H9 (cell line): ENCODE measurements around the gene COL8A1. TPM values are rescaled to one million over a fixed set of nuclear protein-coding genes. Genes with fewer than 3 reads are reported as not detected.

ENCODE experiments used
- DNase-seq: peaks from one replicate; pipeline ENCODE4 v3.0.0-alpha.2; 2017
- H2AFZ ChIP-seq: one replicate; pipeline ENCODE4 v1.6.1; 2013; ENCODE audit warnings: mild to moderate bottlenecking, low read length, control low read depth, moderate library complexity
- H2AK5ac ChIP-seq: 2 replicates; pipeline ENCODE4 v1.6.1; 2013; ENCODE audit warnings: low read length, control low read depth, mixed read lengths; ENCODE audit not compliant: insufficient read length
- H2BK120ac ChIP-seq: one replicate; pipeline ENCODE4 v1.6.1; 2013; ENCODE audit warnings: low read depth, mild to moderate bottlenecking, low read length, control low read depth, inconsistent platforms; ENCODE audit not compliant: poor library complexity, severe bottlenecking
- H2BK12ac ChIP-seq: 2 replicates; pipeline ENCODE4 v1.6.1; 2013; ENCODE audit warnings: low read length, control low read depth, mixed read lengths, low read depth; ENCODE audit not compliant: insufficient read length
- H2BK15ac ChIP-seq: 2 replicates; pipeline ENCODE4 v1.6.1; 2013; ENCODE audit warnings: low read depth, low read length, control low read depth
- H2BK20ac ChIP-seq: one replicate; pipeline ENCODE4 v1.6.1; 2013; ENCODE audit warnings: low read depth, mild to moderate bottlenecking, low read length, control low read depth, inconsistent platforms; ENCODE audit not compliant: poor library complexity, severe bottlenecking
- H2BK5ac ChIP-seq: 2 replicates; pipeline ENCODE4 v1.6.1; 2013; ENCODE audit warnings: low read length, control low read depth, mixed read lengths; ENCODE audit not compliant: insufficient read length
- H3K14ac ChIP-seq: 2 replicates; pipeline ENCODE4 v1.6.1; 2013; ENCODE audit warnings: low read length, control low read depth; ENCODE audit not compliant: insufficient read depth
- H3K18ac ChIP-seq: 2 replicates; pipeline ENCODE4 v1.6.1; 2013; ENCODE audit warnings: low read depth, mild to moderate bottlenecking, mixed read lengths, low read length, control low read depth; ENCODE audit not compliant: insufficient read length
- H3K23ac ChIP-seq: 2 replicates; pipeline ENCODE4 v1.6.1; 2013; ENCODE audit warnings: low read length, control low read depth, mixed read lengths, low read depth; ENCODE audit not compliant: insufficient read length
- H3K23me2 ChIP-seq: 2 replicates; pipeline ENCODE4 v1.6.1; 2013; ENCODE audit warnings: low read depth, mild to moderate bottlenecking, mixed read lengths, low read length, control low read depth; ENCODE audit not compliant: insufficient read length, poor library complexity, severe bottlenecking
- H3K27ac ChIP-seq: 2 replicates; pipeline ENCODE4 v1.5.1; 2013; ENCODE audit warnings: low read length, control low read depth, mixed read lengths, low read depth; ENCODE audit not compliant: insufficient read length
- H3K27me3 ChIP-seq: 2 replicates; pipeline ENCODE4 v1.6.1; 2013; ENCODE audit warnings: low read length, control low read depth, inconsistent platforms; ENCODE audit not compliant: insufficient read depth
- H3K4ac ChIP-seq: 2 replicates; pipeline ENCODE4 v1.6.1; 2013; ENCODE audit warnings: low read depth, mild to moderate bottlenecking, control low read depth, inconsistent platforms, low read length, moderate library complexity
- H3K4me1 ChIP-seq: 2 replicates; pipeline ENCODE4 v1.6.1; 2013; ENCODE audit warnings: low read length, control low read depth, inconsistent platforms; ENCODE audit not compliant: insufficient read depth
- H3K4me2 ChIP-seq: 2 replicates; pipeline ENCODE4 v1.6.1; 2013; ENCODE audit warnings: low read length, control low read depth, mixed read lengths; ENCODE audit not compliant: insufficient read length, insufficient read depth
- H3K56ac ChIP-seq: 2 replicates; pipeline ENCODE4 v1.6.1; 2013; ENCODE audit warnings: low read depth, mild to moderate bottlenecking, mixed read lengths, low read length, control low read depth; ENCODE audit not compliant: insufficient read length
- H3K79me1 ChIP-seq: 2 replicates; pipeline ENCODE4 v1.6.1; 2013; ENCODE audit warnings: low read depth, mild to moderate bottlenecking, moderate library complexity, low read length, control low read depth, inconsistent platforms; ENCODE audit not compliant: insufficient read depth, poor library complexity, severe bottlenecking
- H3K79me2 ChIP-seq: 2 replicates; pipeline ENCODE4 v1.6.1; 2013; ENCODE audit warnings: low read length, control low read depth, inconsistent platforms; ENCODE audit not compliant: insufficient read depth
- H3K9ac ChIP-seq: 2 replicates; pipeline ENCODE4 v1.6.1; 2013; ENCODE audit warnings: low read length, control low read depth, mixed read lengths; ENCODE audit not compliant: insufficient read length; ENCODE audit errors: extremely low read depth
- H3K9me3 ChIP-seq: one replicate; pipeline ENCODE4 v1.6.1; 2013; ENCODE audit warnings: low read depth, low read length, inconsistent platforms; ENCODE audit not compliant: control insufficient read depth
- H3T11ph ChIP-seq: one replicate; pipeline ENCODE4 v1.6.1; 2013; ENCODE audit warnings: mild to moderate bottlenecking, low read length, control low read depth, inconsistent platforms
- H4K20me1 ChIP-seq: one replicate; pipeline ENCODE4 v1.6.1; 2013; ENCODE audit not compliant: control insufficient read depth, insufficient read length, insufficient read depth
- H4K5ac ChIP-seq: 2 replicates; pipeline ENCODE4 v1.6.1; 2013; ENCODE audit warnings: low read depth, mild to moderate bottlenecking, mixed read lengths, low read length, control low read depth; ENCODE audit not compliant: insufficient read length
- H4K8ac ChIP-seq: replicated peaks from 2 replicates; pipeline ENCODE4 v1.6.1; 2013; ENCODE audit warnings: low read length, control low read depth, mixed read lengths, low read depth; ENCODE audit not compliant: insufficient read length
- H4K91ac ChIP-seq: 2 replicates; pipeline ENCODE4 v1.6.1; 2013; ENCODE audit warnings: low read depth, mild to moderate bottlenecking, moderate library complexity, mixed read lengths, low read length, control low read depth; ENCODE audit not compliant: insufficient read length
- H3K27ac Mint-ChIP-seq, 3 experiments: 2 replicates in 2 of 3; 3 replicates in 1 of 3; pipeline ENCODE4 v1.8.0; 2020 to 2021; ENCODE audit warnings: mixed read lengths in 3 of 3, mild to moderate bottlenecking in 1 of 3, moderate library complexity in 1 of 3
- H3K27me3 Mint-ChIP-seq: 2 replicates; pipeline ENCODE4 v1.8.0; 2021; ENCODE audit warnings: low read depth, mild to moderate bottlenecking, moderate library complexity, mixed read lengths
- H3K36me3 Mint-ChIP-seq, 3 experiments: 2 replicates in 2 of 3; 3 replicates in 1 of 3; pipeline ENCODE4 v1.8.0; 2020 to 2021; ENCODE audit warnings: low read depth in 3 of 3, mixed read lengths in 3 of 3; ENCODE audit not compliant: insufficient read depth in 1 of 3
- H3K4me1 Mint-ChIP-seq, 2 experiments: 2 replicates each; pipeline ENCODE4 v1.8.0; 2020; ENCODE audit warnings: mixed read lengths in 2 of 2
- H3K4me3 Mint-ChIP-seq, 2 experiments: 2 replicates in 1 of 2; 3 replicates in 1 of 2; pipeline ENCODE4 v1.8.0; 2020 to 2021; ENCODE audit warnings: mild to moderate bottlenecking in 2 of 2, mixed read lengths in 2 of 2, moderate library complexity in 1 of 2
- H3K9me3 Mint-ChIP-seq, 2 experiments: 2 replicates in 1 of 2; 3 replicates in 1 of 2; pipeline ENCODE4 v1.8.0; 2020; ENCODE audit warnings: mild to moderate bottlenecking in 2 of 2, mixed read lengths in 2 of 2, moderate library complexity in 1 of 2
- WGBS: extraction: QIAGEN DNeasy Blood & Tissue Kit; methylation state at CpG from one replicate; pipeline ENCODE4 v1.1.7; 2013; ENCODE audit warnings: missing lambda C conversion rate, low lambda C conversion rate, mixed read lengths; ENCODE audit not compliant: insufficient read length; ENCODE audit errors: extremely low coverage; 5-methylcytosine and 5-hydroxymethylcytosine counted together
- total RNA-seq: library from RNA; stranded (reverse); gene quantifications from 2 replicates; pipeline ENCODE4 v1.2.1, GENCODE V29; 2021
- TF ChIP-seq, protein P1 (sequence below): fragments of 200-600 bp; sonication (generic); conservative IDR thresholded peaks from 3 replicates; pipeline ENCODE4 v1.8.0; 2021; ENCODE audit warnings: antibody characterized with exemption, mild to moderate bottlenecking

COL8A1 gene
- total RNA-seq, 1 experiment from 2014 or later = 0.17 TPM

- Histone ChIP-seq H3K9me3 (no peaks in the 10 kb centered on the region), H3K79me2 (no peaks in the 10 kb centered on the region), H3K79me1 (no peaks in the 10 kb centered on the region), H3T11ph (no peak overlapping the region), H3K27me3 (no peaks in the 10 kb centered on the region), H4K5ac (no peak overlapping the region), H3K4me1 (no peaks in the 10 kb centered on the region), H3K27ac (no peak overlapping the region), H2BK12ac (no peak overlapping the region), H4K20me1 (no peaks in the 10 kb centered on the region), H3K23me2 (no peaks in the 10 kb centered on the region), H3K9ac (no peak overlapping the region), H2BK5ac (no peak overlapping the region), H2BK20ac (no peak overlapping the region), H2AK5ac (no peak overlapping the region), H3K18ac (no peak overlapping the region), H2AFZ (no peak overlapping the region), H4K91ac (no peak overlapping the region), H2BK120ac (no peak overlapping the region), H3K14ac (no peak overlapping the region), H2BK15ac (no peak overlapping the region), H3K4ac (no peak overlapping the region), H3K23ac (no peak overlapping the region), H3K4me2 (no peak overlapping the region), H4K8ac (no peak overlapping the region), H3K56ac (no peak overlapping the region)
- H3K4me1 Mint-ChIP-seq = peaks cover 0 to 5% of the 10 kb centered on the region in 2 experiments; a peak in 1 of 4 replicates
- peaks cover 0 to 3% (median 0%) of the 10 kb centered on the region in 3 experiments; a peak in 2 of 7 replicates for H3K36me3 Mint-ChIP-seq
- DNase-seq = no peak
- no CpG with 5 or more reads among the region's 2 CpGs for WGBS
- TF ChIP-seq, protein P1, sequence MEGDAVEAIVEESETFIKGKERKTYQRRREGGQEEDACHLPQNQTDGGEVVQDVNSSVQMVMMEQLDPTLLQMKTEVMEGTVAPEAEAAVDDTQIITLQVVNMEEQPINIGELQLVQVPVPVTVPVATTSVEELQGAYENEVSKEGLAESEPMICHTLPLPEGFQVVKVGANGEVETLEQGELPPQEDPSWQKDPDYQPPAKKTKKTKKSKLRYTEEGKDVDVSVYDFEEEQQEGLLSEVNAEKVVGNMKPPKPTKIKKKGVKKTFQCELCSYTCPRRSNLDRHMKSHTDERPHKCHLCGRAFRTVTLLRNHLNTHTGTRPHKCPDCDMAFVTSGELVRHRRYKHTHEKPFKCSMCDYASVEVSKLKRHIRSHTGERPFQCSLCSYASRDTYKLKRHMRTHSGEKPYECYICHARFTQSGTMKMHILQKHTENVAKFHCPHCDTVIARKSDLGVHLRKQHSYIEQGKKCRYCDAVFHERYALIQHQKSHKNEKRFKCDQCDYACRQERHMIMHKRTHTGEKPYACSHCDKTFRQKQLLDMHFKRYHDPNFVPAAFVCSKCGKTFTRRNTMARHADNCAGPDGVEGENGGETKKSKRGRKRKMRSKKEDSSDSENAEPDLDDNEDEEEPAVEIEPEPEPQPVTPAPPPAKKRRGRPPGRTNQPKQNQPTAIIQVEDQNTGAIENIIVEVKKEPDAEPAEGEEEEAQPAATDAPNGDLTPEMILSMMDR = no peak
- peaks cover 0 to 4% of the 10 kb centered on the region in 2 experiments; a peak in 2 of 5 replicates for H3K9me3 Mint-ChIP-seq
- H3K27ac Mint-ChIP-seq = no peak overlapping the region
- no peaks in the 10 kb centered on the region for H3K27me3 Mint-ChIP-seq
- H3K4me3 Mint-ChIP-seq = no peak overlapping the region
Observed at GRCh38 chr3:99669879-99670555, 31.6 kb downstream of the COL8A1 start.
